SU-DHL-6 (cell line): Measurements from ENCODE around the gene PRKN.

Experiments
- H2AFZ ChIP-seq: fragments of 200-600 bp; sonication (generic); 2 replicates; pipeline ENCODE4 v1.6.1; 2014; ENCODE audit warnings: low read depth, mild to moderate bottlenecking, moderate library complexity, mixed read lengths, antibody characterized with exemption, low read length; ENCODE audit not compliant: severe bottlenecking
- H3F3A ChIP-seq: fragments of 200-600 bp; shearing (Covaris generic); 2 replicates; pipeline ENCODE4 v1.6.0; 2016; ENCODE audit warnings: antibody characterized with exemption, mild to moderate bottlenecking; ENCODE audit not compliant: insufficient read depth
- H3K27ac ChIP-seq: fragments of 200-600 bp; sonication (generic); 2 replicates; pipeline ENCODE4 v1.5.1; 2016; ENCODE audit warnings: low read depth, mild to moderate bottlenecking, low read length, moderate library complexity, mixed read lengths
- H3K27me3 ChIP-seq: fragments of 200-600 bp; sonication (generic), shearing (Covaris generic); 2 replicates; pipeline ENCODE4 v1.6.0; 2014; ENCODE audit warnings: mild to moderate bottlenecking, low read length
- H3K36me3 ChIP-seq: fragments of 200-600 bp; sonication (generic); 2 replicates; pipeline ENCODE4 v1.6.1; 2014; ENCODE audit warnings: mild to moderate bottlenecking, low read length, mixed read lengths
- H3K4me2 ChIP-seq: fragments of 300-600, 200-600 bp; shearing (Covaris generic), sonication (generic); 2 replicates; pipeline ENCODE4 v1.6.0; 2014; ENCODE audit warnings: low read length, low read depth, mild to moderate bottlenecking; ENCODE audit not compliant: poor library complexity, severe bottlenecking
- H3K4me3 ChIP-seq: fragments of 200-600 bp; sonication (generic); 2 replicates; pipeline ENCODE4 v1.5.1; 2014; ENCODE audit warnings: antibody characterized with exemption, low read length, mild to moderate bottlenecking, mixed read lengths; ENCODE audit not compliant: insufficient read depth, poor library complexity, severe bottlenecking
- H3K79me2 ChIP-seq: fragments of 200-600 bp; sonication (generic); 2 replicates; pipeline ENCODE4 v1.6.1; 2014; ENCODE audit warnings: mild to moderate bottlenecking, low read length, moderate library complexity; ENCODE audit not compliant: insufficient read depth
- H3K9ac ChIP-seq: fragments of 200-600 bp; sonication (generic); 2 replicates; pipeline ENCODE4 v1.7.0; 2014; ENCODE audit warnings: mild to moderate bottlenecking, low read length
- H3K9me2 ChIP-seq: fragments of 200-600 bp; sonication (generic); replicated peaks from 2 replicates; pipeline ENCODE4 v1.6.1; 2014; ENCODE audit warnings: low read length; ENCODE audit not compliant: insufficient read depth
- H3K9me3 ChIP-seq: fragments of 200-600 bp; sonication (generic); 2 replicates; pipeline ENCODE4 v1.6.1; 2014; ENCODE audit warnings: low read length, mixed read lengths; ENCODE audit not compliant: insufficient read depth
- H4K20me1 ChIP-seq: fragments of 200-600 bp; sonication (generic); 2 replicates; pipeline ENCODE4 v1.6.1; 2014; ENCODE audit warnings: low read depth, mild to moderate bottlenecking, antibody characterized with exemption, low read length, moderate library complexity, mixed read lengths
- CTCF ChIP-seq: fragments of 200-600 bp; sonication (generic); IDR thresholded peaks from one replicate; pipeline ENCODE4 v1.5.1; 2017; ENCODE audit warnings: antibody characterized with exemption, mild to moderate bottlenecking, low read length, moderate library complexity; ENCODE audit not compliant: insufficient read depth, poor library complexity, severe bottlenecking
- EZH2phosphoT487 ChIP-seq: fragments of 200-600 bp; sonication (generic), shearing (Covaris generic); conservative IDR thresholded peaks from 2 replicates; pipeline ENCODE4 v1.6.1; 2018; ENCODE audit warnings: mild to moderate bottlenecking, antibody characterized with exemption, low read length, moderate library complexity, mixed read lengths

The PRKN gene

DNA sequence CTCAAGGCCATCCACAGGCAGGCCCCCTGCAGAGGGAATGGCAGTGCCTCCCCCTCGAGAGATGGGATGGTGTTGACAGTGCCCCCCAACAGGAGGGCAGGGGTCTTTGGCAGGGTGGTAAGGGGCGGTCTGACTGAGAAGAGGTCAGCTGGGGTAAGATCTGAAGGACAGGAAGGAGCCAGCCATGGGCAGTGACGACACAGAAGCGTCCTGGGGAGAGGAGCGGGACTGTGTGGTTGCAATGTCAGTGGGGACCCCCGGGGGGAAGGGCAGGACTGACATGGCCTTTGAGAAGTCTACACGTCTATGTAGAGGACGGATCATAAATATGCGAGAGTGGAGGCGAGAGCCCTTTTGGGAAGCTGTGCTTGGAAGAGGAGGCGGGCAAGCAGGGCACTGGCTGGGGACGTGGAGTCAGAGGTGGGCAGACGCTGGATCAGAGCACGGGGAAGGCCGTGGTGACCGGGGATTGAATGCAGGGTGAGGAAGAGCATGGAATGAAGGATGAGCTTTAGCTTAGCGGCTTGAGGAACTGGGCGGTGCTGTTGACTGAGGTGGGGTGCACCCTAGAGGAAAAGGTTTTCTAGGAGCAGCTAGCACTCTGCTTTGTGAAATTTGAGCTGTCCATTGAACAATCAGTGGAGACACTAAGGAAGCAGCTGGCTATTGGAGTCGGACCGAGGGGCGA, 1371.3 kb downstream of the PRKN start:
- H3K4me3 ChIP-seq: no peak overlapping the region
- H3K9me2 ChIP-seq: no peaks in the 10 kb centered on the region
- no peaks in the 10 kb centered on the region for H3K36me3 ChIP-seq
- no peak overlapping the region for H3K27ac ChIP-seq
- H4K20me1 ChIP-seq: no peaks in the 10 kb centered on the region
- H3K4me2 ChIP-seq: no peak overlapping the region
- no peaks in the 10 kb centered on the region for H3K27me3 ChIP-seq
- no peaks in the 10 kb centered on the region for H3K79me2 ChIP-seq
- H3K9ac ChIP-seq: no peak overlapping the region
- TF ChIP-seq EZH2phosphoT487 (no peak), CTCF (no peak)
- H3F3A ChIP-seq: no peaks in the 10 kb centered on the region
- no peaks in the 10 kb centered on the region for H3K9me3 ChIP-seq
- no peak overlapping the region for H2AFZ ChIP-seq

DNA sequence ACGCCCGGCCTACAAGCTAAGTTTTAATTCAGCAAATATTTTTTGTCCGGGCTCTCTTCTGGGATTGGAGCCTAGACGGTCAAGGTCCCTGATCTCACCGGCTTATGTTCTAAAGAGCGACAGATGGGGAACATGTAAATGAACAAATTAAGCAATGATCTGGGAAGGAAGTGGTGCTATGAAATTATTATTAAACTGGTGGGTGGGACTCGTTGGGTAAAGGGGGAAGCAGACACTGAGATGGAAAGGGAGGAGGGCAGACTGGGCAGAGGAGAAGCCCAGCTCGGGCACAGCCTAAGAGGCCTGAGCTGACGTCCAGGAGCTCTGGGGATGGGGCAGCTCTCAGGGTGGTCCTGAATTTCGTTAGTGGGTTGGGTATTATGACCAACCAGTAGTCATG, 1371.9 kb downstream of the PRKN start:
- H2AFZ ChIP-seq: no peak overlapping the region
- no peak overlapping the region for H3K27ac ChIP-seq
- no peaks in the 10 kb centered on the region for H4K20me1 ChIP-seq
- H3K9ac ChIP-seq: no peak overlapping the region
- H3K9me2 ChIP-seq: no peaks in the 10 kb centered on the region
- no peaks in the 10 kb centered on the region for H3K27me3 ChIP-seq
- H3K9me3 ChIP-seq: no peaks in the 10 kb centered on the region
- H3K36me3 ChIP-seq: no peaks in the 10 kb centered on the region
- H3K79me2 ChIP-seq: no peaks in the 10 kb centered on the region
- no peak for TF ChIP-seq EZH2phosphoT487
- no peak for TF ChIP-seq CTCF
- H3K4me2 ChIP-seq: no peak overlapping the region
- no peak overlapping the region for H3K4me3 ChIP-seq
- H3F3A ChIP-seq: no peaks in the 10 kb centered on the region

DNA sequence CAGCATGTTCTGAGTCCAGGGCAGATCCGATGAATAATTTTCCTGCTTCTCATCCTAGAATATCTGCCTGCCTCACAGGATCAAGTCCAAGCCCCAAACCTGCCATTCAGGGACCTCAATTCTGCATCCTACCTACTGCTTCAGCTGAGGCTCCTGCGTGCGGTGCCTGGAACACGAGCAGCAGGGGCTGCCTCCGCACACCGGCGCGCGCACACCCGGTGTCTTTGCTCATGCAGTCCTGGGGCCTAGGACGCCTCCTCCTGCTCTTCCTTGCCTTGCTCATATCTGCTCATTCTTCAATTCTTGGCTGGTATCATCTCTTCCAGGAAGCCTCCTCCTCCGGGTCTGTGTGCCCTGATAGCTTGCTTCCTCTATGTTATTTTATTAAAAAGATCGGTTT, 1372.6 kb downstream of the PRKN start:
- no peaks in the 10 kb centered on the region for H4K20me1 ChIP-seq
- H3K4me3 ChIP-seq: no peak overlapping the region
- no peak overlapping the region for H3K27ac ChIP-seq
- no peak overlapping the region for H2AFZ ChIP-seq
- H3K27me3 ChIP-seq: no peaks in the 10 kb centered on the region
- TF ChIP-seq CTCF (no peak), EZH2phosphoT487 (no peak)
- no peaks in the 10 kb centered on the region for H3K9me3 ChIP-seq
- no peak overlapping the region for H3K4me2 ChIP-seq
- no peaks in the 10 kb centered on the region for H3F3A ChIP-seq
- no peaks in the 10 kb centered on the region for H3K36me3 ChIP-seq
- H3K9ac ChIP-seq: no peak overlapping the region
- no peaks in the 10 kb centered on the region for H3K79me2 ChIP-seq
- H3K9me2 ChIP-seq: no peaks in the 10 kb centered on the region
